GM23338 (cell line): ENCODE data around the gene PRG3. TPM values are rescaled to one million over a fixed set of nuclear protein-coding genes. Genes with fewer than 3 reads are reported as not detected.

Source experiments
- ATAC-seq: fragments of 200-7000 bp; cut with Tn5 transposase; 3 replicates; pipeline ENCODE4 v1.9.1; 2020
- DNase-seq: peaks from one replicate; pipeline ENCODE4 v3.0.0-alpha.2; 2015; ENCODE audit warnings: low spot score
- H2AFZ ChIP-seq: fragments of 200-600 bp; sonication (generic); 2 replicates; pipeline ENCODE4 v1.8.0; 2016; ENCODE audit warnings: antibody characterized with exemption, mild to moderate bottlenecking, moderate library complexity
- H3F3A ChIP-seq: fragments of 200-600 bp; sonication (generic); replicated peaks from 2 replicates; pipeline ENCODE4 v1.8.0; 2017; ENCODE audit warnings: antibody characterized with exemption, mixed run types, low read depth
- H3K27ac ChIP-seq: fragments of 200-600 bp; sonication (generic); 2 replicates; pipeline ENCODE4 v1.6.1; 2016; ENCODE audit warnings: low read depth
- H3K27me3 ChIP-seq: fragments of 200-600 bp; sonication (generic); 2 replicates; pipeline ENCODE4 v1.8.0; 2016; ENCODE audit warnings: mild to moderate bottlenecking, mixed run types, moderate library complexity; ENCODE audit not compliant: insufficient read depth
- H3K36me3 ChIP-seq: fragments of 200-600 bp; sonication (generic); 2 replicates; pipeline ENCODE4 v1.8.0; 2016; ENCODE audit warnings: mild to moderate bottlenecking; ENCODE audit not compliant: insufficient read depth
- H3K4me1 ChIP-seq: fragments of 200-600 bp; sonication (generic); 2 replicates; pipeline ENCODE4 v1.8.0; 2016; ENCODE audit warnings: mild to moderate bottlenecking, moderate library complexity; ENCODE audit not compliant: insufficient read depth
- H3K4me2 ChIP-seq: fragments of 200-600 bp; sonication (generic); 2 replicates; pipeline ENCODE4 v1.7.1; 2017; ENCODE audit warnings: mixed run types
- H3K4me3 ChIP-seq: fragments of 200-600 bp; sonication (generic); 2 replicates; pipeline ENCODE4 v1.6.1; 2016; ENCODE audit warnings: mixed run types
- H3K79me2 ChIP-seq: fragments of 200-600 bp; sonication (generic); replicated peaks from 2 replicates; pipeline ENCODE4 v1.8.0; 2017; ENCODE audit warnings: mild to moderate bottlenecking; ENCODE audit not compliant: insufficient read depth
- H3K9me2 ChIP-seq: fragments of 200-600 bp; sonication (generic); 2 replicates; pipeline ENCODE4 v1.8.0; 2017; ENCODE audit not compliant: insufficient read depth
- H4K20me1 ChIP-seq: fragments of 200-600 bp; sonication (generic); replicated peaks from 2 replicates; pipeline ENCODE4 v1.8.0; 2017; ENCODE audit warnings: mild to moderate bottlenecking; ENCODE audit not compliant: insufficient read depth
- H3K27ac Mint-ChIP-seq: 2 replicates; pipeline ENCODE4 v1.8.0; 2020; ENCODE audit warnings: inconsistent platforms, mild to moderate bottlenecking, moderate library complexity, mixed read lengths
- H3K27me3 Mint-ChIP-seq: 3 replicates; pipeline ENCODE4 v1.8.0; 2022; ENCODE audit warnings: low read depth, mild to moderate bottlenecking, moderate library complexity, mixed read lengths, inconsistent platforms; ENCODE audit not compliant: insufficient read depth, poor library complexity
- H3K36me3 Mint-ChIP-seq: 3 replicates; pipeline ENCODE4 v1.8.0; 2021; ENCODE audit warnings: low read depth, mild to moderate bottlenecking, inconsistent platforms, moderate library complexity, mixed read lengths
- H3K4me1 Mint-ChIP-seq: 3 replicates; pipeline ENCODE4 v1.8.0; 2020; ENCODE audit warnings: mild to moderate bottlenecking, inconsistent platforms, mixed read lengths
- H3K4me3 Mint-ChIP-seq: 3 replicates; pipeline ENCODE4 v1.8.0; 2021; ENCODE audit warnings: moderate library complexity, mild to moderate bottlenecking, inconsistent platforms, mixed read lengths
- H3K9me3 Mint-ChIP-seq: 3 replicates; pipeline ENCODE4 v1.8.0; 2020; ENCODE audit warnings: moderate library complexity, mild to moderate bottlenecking, inconsistent platforms, mixed read lengths
- CREB1 ChIP-seq: fragments of 250-450 bp; sonication (Bioruptor Pico); IDR thresholded peaks from 2 replicates; pipeline ENCODE4 v1.5.0; 2020; ENCODE audit warnings: low read depth, mild to moderate bottlenecking, moderate library complexity
- ETS1 ChIP-seq: IDR thresholded peaks from 2 replicates; pipeline ENCODE4 v1.6.1; 2016; ENCODE audit warnings: antibody characterized with exemption
- EZH2 ChIP-seq: fragments of 200-600 bp; sonication (generic); IDR thresholded peaks from one replicate; pipeline ENCODE4 v1.8.0; 2017; ENCODE audit warnings: antibody characterized with exemption, mild to moderate bottlenecking, low read depth; ENCODE audit not compliant: unreplicated experiment
- EZH2phosphoT487 ChIP-seq: fragments of 200-600 bp; sonication (generic); IDR thresholded peaks from one replicate; pipeline ENCODE4 v1.8.1; 2018; ENCODE audit warnings: antibody characterized with exemption; ENCODE audit not compliant: unreplicated experiment
- JUNB ChIP-seq: IDR thresholded peaks from one replicate; pipeline ENCODE4 v1.6.1; 2016; ENCODE audit warnings: antibody characterized with exemption; ENCODE audit not compliant: unreplicated experiment
- NANOG ChIP-seq: IDR thresholded peaks from 2 replicates; pipeline ENCODE4 v1.6.1; 2016; ENCODE audit warnings: antibody characterized with exemption, borderline replicate concordance
- POLR2AphosphoS5 ChIP-seq: IDR thresholded peaks from 2 replicates; pipeline ENCODE4 v1.6.1; 2016; ENCODE audit warnings: antibody characterized with exemption, low read depth
- STAT1 ChIP-seq: IDR thresholded peaks from one replicate; pipeline ENCODE4 v1.6.1; 2016; ENCODE audit warnings: antibody characterized with exemption; ENCODE audit not compliant: unreplicated experiment
- ZNF114 ChIP-seq: fragments of 250-450 bp; sonication (Bioruptor Pico); IDR thresholded peaks from 2 replicates; pipeline ENCODE4 v1.5.0; 2020; ENCODE audit warnings: mild to moderate bottlenecking, moderate library complexity
- ZNF331 ChIP-seq: fragments of 250-450 bp; sonication (Bioruptor Pico); IDR thresholded peaks from 2 replicates; pipeline ENCODE4 v1.5.0; 2020; ENCODE audit warnings: low read depth, mild to moderate bottlenecking, moderate library complexity
- polyA plus RNA-seq: library from polyadenylated mRNA; unstranded; fragments of >200 nt; fragmentation: Nextera tagmentation; extraction: Ambion mirVana; gene quantifications from 2 replicates; pipeline ENCODE4 v1.2.1, GENCODE V29; 2016
- total RNA-seq: library from RNA; depleted of rRNA; stranded (reverse); fragments of >200 nt; shearing (Covaris generic); gene quantifications from 2 replicates; pipeline ENCODE4 v1.2.3, GENCODE V29; 2014
- TF ChIP-seq, protein P1 (sequence below): IDR thresholded peaks from one replicate; pipeline ENCODE4 v1.6.1; 2018; ENCODE audit warnings: antibody characterized with exemption; ENCODE audit not compliant: unreplicated experiment
- TF ChIP-seq, protein P2 (sequence below), 2 experiments: fragments of 200-600 bp in 1 of 2; sonication (generic) in 1 of 2; conservative IDR thresholded peaks; 2 replicates each; pipeline versions ENCODE4 v1.5.1 to v1.6.1; 2016 to 2017; ENCODE audit warnings: antibody characterized with exemption in 2 of 2, low read depth in 2 of 2, mild to moderate bottlenecking in 2 of 2, moderate library complexity in 1 of 2
- TF ChIP-seq, protein P3 (sequence below): fragments of 250-450 bp; sonication (Bioruptor Pico); IDR thresholded peaks from 2 replicates; pipeline ENCODE4 v1.5.0; 2020; ENCODE audit warnings: mild to moderate bottlenecking, moderate library complexity

PRG3 gene
- total and polyA plus RNA-seq, 2 experiments from 2014 or later = not detected

GRCh38 chr11:57392066-57392762 lies 11.3 kb upstream of the PRG3 start:
- H3K9me3 Mint-ChIP-seq = no peaks in the 10 kb centered on the region
- no peak for DNase-seq
- H3K4me1 ChIP-seq = no peaks in the 10 kb centered on the region
- no peak for ATAC-seq
- H3K4me2 ChIP-seq = no peak overlapping the region
- H3K36me3 Mint-ChIP-seq = no peaks in the 10 kb centered on the region
- no peak overlapping the region for H3K4me3 Mint-ChIP-seq
- no peak overlapping the region for H3K27ac ChIP-seq
- no peaks in the 10 kb centered on the region for H3K27me3 Mint-ChIP-seq
- H3K27me3 ChIP-seq = no peaks in the 10 kb centered on the region
- no peaks in the 10 kb centered on the region for H3K79me2 ChIP-seq
- TF ChIP-seq ZNF114 (CRISPR knock-in tag) (no peak), ETS1 (no peak), ZNF331 (no peak), NANOG (no peak), STAT1 (no peak), EZH2phosphoT487 (no peak), EZH2 (no peak), CREB1 (CRISPR knock-in tag) (no peak), JUNB (no peak), POLR2AphosphoS5 (no peak)
- TF ChIP-seq, protein P1, sequence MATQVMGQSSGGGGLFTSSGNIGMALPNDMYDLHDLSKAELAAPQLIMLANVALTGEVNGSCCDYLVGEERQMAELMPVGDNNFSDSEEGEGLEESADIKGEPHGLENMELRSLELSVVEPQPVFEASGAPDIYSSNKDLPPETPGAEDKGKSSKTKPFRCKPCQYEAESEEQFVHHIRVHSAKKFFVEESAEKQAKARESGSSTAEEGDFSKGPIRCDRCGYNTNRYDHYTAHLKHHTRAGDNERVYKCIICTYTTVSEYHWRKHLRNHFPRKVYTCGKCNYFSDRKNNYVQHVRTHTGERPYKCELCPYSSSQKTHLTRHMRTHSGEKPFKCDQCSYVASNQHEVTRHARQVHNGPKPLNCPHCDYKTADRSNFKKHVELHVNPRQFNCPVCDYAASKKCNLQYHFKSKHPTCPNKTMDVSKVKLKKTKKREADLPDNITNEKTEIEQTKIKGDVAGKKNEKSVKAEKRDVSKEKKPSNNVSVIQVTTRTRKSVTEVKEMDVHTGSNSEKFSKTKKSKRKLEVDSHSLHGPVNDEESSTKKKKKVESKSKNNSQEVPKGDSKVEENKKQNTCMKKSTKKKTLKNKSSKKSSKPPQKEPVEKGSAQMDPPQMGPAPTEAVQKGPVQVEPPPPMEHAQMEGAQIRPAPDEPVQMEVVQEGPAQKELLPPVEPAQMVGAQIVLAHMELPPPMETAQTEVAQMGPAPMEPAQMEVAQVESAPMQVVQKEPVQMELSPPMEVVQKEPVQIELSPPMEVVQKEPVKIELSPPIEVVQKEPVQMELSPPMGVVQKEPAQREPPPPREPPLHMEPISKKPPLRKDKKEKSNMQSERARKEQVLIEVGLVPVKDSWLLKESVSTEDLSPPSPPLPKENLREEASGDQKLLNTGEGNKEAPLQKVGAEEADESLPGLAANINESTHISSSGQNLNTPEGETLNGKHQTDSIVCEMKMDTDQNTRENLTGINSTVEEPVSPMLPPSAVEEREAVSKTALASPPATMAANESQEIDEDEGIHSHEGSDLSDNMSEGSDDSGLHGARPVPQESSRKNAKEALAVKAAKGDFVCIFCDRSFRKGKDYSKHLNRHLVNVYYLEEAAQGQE = no peak
- TF ChIP-seq, protein P2, sequence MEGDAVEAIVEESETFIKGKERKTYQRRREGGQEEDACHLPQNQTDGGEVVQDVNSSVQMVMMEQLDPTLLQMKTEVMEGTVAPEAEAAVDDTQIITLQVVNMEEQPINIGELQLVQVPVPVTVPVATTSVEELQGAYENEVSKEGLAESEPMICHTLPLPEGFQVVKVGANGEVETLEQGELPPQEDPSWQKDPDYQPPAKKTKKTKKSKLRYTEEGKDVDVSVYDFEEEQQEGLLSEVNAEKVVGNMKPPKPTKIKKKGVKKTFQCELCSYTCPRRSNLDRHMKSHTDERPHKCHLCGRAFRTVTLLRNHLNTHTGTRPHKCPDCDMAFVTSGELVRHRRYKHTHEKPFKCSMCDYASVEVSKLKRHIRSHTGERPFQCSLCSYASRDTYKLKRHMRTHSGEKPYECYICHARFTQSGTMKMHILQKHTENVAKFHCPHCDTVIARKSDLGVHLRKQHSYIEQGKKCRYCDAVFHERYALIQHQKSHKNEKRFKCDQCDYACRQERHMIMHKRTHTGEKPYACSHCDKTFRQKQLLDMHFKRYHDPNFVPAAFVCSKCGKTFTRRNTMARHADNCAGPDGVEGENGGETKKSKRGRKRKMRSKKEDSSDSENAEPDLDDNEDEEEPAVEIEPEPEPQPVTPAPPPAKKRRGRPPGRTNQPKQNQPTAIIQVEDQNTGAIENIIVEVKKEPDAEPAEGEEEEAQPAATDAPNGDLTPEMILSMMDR (conservative IDR thresholded peaks at IDR 0.05; ENCODE audit: low read depth in 2 of 2) = no peak
- TF ChIP-seq, protein P3, sequence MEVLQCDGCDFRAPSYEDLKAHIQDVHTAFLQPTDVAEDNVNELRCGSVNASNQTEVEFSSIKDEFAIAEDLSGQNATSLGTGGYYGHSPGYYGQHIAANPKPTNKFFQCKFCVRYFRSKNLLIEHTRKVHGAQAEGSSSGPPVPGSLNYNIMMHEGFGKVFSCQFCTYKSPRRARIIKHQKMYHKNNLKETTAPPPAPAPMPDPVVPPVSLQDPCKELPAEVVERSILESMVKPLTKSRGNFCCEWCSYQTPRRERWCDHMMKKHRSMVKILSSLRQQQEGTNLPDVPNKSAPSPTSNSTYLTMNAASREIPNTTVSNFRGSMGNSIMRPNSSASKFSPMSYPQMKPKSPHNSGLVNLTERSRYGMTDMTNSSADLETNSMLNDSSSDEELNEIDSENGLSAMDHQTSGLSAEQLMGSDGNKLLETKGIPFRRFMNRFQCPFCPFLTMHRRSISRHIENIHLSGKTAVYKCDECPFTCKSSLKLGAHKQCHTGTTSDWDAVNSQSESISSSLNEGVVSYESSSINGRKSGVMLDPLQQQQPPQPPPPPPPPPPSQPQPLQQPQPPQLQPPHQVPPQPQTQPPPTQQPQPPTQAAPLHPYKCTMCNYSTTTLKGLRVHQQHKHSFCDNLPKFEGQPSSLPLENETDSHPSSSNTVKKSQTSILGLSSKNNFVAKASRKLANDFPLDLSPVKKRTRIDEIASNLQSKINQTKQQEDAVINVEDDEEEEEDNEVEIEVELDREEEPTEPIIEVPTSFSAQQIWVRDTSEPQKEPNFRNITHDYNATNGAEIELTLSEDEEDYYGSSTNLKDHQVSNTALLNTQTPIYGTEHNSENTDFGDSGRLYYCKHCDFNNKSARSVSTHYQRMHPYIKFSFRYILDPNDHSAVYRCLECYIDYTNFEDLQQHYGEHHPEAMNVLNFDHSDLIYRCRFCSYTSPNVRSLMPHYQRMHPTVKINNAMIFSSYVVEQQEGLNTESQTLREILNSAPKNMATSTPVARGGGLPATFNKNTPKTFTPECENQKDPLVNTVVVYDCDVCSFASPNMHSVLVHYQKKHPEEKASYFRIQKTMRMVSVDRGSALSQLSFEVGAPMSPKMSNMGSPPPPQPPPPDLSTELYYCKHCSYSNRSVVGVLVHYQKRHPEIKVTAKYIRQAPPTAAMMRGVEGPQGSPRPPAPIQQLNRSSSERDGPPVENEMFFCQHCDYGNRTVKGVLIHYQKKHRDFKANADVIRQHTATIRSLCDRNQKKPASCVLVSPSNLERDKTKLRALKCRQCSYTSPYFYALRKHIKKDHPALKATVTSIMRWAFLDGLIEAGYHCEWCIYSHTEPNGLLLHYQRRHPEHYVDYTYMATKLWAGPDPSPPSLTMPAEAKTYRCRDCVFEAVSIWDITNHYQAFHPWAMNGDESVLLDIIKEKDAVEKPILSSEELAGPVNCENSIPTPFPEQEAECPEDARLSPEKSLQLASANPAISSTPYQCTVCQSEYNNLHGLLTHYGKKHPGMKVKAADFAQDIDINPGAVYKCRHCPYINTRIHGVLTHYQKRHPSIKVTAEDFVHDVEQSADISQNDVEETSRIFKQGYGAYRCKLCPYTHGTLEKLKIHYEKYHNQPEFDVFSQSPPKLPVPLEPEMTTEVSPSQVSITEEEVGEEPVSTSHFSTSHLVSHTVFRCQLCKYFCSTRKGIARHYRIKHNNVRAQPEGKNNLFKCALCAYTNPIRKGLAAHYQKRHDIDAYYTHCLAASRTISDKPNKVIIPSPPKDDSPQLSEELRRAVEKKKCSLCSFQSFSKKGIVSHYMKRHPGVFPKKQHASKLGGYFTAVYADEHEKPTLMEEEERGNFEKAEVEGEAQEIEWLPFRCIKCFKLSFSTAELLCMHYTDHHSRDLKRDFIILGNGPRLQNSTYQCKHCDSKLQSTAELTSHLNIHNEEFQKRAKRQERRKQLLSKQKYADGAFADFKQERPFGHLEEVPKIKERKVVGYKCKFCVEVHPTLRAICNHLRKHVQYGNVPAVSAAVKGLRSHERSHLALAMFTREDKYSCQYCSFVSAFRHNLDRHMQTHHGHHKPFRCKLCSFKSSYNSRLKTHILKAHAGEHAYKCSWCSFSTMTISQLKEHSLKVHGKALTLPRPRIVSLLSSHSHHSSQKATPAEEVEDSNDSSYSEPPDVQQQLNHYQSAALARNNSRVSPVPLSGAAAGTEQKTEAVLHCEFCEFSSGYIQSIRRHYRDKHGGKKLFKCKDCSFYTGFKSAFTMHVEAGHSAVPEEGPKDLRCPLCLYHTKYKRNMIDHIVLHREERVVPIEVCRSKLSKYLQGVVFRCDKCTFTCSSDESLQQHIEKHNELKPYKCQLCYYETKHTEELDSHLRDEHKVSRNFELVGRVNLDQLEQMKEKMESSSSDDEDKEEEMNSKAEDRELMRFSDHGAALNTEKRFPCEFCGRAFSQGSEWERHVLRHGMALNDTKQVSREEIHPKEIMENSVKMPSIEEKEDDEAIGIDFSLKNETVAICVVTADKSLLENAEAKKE (CRISPR knock-in tag) = no peak
- H2AFZ ChIP-seq = no peak overlapping the region
- H3K4me3 ChIP-seq = no peak overlapping the region
- no peaks in the 10 kb centered on the region for H3K36me3 ChIP-seq
- H3K4me1 Mint-ChIP-seq = no peaks in the 10 kb centered on the region
- H3K9me2 ChIP-seq = peaks cover 5% of the 10 kb centered on the region
- H4K20me1 ChIP-seq = no peaks in the 10 kb centered on the region
- no peak overlapping the region for H3K27ac Mint-ChIP-seq
- no peaks in the 10 kb centered on the region for H3F3A ChIP-seq
